OCI-LY1 (cell line): Measurements from ENCODE around the gene LBX2.
A peak's percentile ranks its signal among the peaks of the same experiment; 100 is the strongest.

ENCODE experiments used
- H2AFZ ChIP-seq: fragments of 200-600 bp; sonication (generic), shearing (Covaris generic); 2 replicates; pipeline ENCODE4 v1.6.0; 2014; ENCODE audit warnings: antibody characterized with exemption, mild to moderate bottlenecking, low read length
- H3F3A ChIP-seq: fragments of 200-600 bp; sonication (generic), shearing (Covaris generic); 2 replicates; pipeline ENCODE4 v1.6.0; 2014; ENCODE audit warnings: mild to moderate bottlenecking, antibody characterized with exemption, low read length, moderate library complexity; ENCODE audit not compliant: insufficient read depth
- H3K27ac ChIP-seq: fragments of 200-600 bp; sonication (generic); 2 replicates; pipeline ENCODE4 v1.5.1; 2014; ENCODE audit warnings: low read length, mixed run types, mild to moderate bottlenecking, low read depth; ENCODE audit not compliant: poor library complexity, severe bottlenecking
- H3K27me3 ChIP-seq: fragments of 200-600 bp; sonication (generic); 2 replicates; pipeline ENCODE4 v1.6.0; 2014; ENCODE audit warnings: antibody characterized with exemption, mild to moderate bottlenecking, low read length, moderate library complexity; ENCODE audit not compliant: insufficient read depth
- H3K36me3 ChIP-seq: fragments of 200-600 bp; sonication (generic); 2 replicates; pipeline ENCODE4 v1.6.1; 2014; ENCODE audit warnings: mild to moderate bottlenecking, antibody characterized with exemption, low read length, moderate library complexity, mixed read lengths; ENCODE audit not compliant: insufficient read depth
- H3K4me1 ChIP-seq: fragments of 200-600 bp; sonication (generic); 2 replicates; pipeline ENCODE4 v1.5.1; 2014; ENCODE audit warnings: mild to moderate bottlenecking, low read length, moderate library complexity; ENCODE audit not compliant: insufficient read depth, severe bottlenecking
- H3K4me2 ChIP-seq: fragments of 200-600 bp; sonication (generic), shearing (Covaris generic); 2 replicates; pipeline ENCODE4 v1.6.1; 2014; ENCODE audit warnings: low read length
- H3K4me3 ChIP-seq: fragments of 200-600 bp; sonication (generic); 2 replicates; pipeline ENCODE4 v1.5.1; 2014; ENCODE audit warnings: low read length, low read depth, mild to moderate bottlenecking, mixed read lengths; ENCODE audit not compliant: poor library complexity, severe bottlenecking
- H3K79me2 ChIP-seq: fragments of 200-600 bp; shearing (Covaris generic); 2 replicates; pipeline ENCODE4 v1.6.1; 2016; ENCODE audit warnings: mixed run types, low read length, mixed read lengths; ENCODE audit not compliant: insufficient read depth
- H3K9ac ChIP-seq: fragments of 200-600 bp; sonication (generic), shearing (Covaris generic); 2 replicates; pipeline ENCODE4 v1.6.1; 2014; ENCODE audit warnings: mild to moderate bottlenecking, low read length, mixed read lengths
- H3K9me2 ChIP-seq: fragments of 200-600 bp; sonication (generic), shearing (Covaris generic); 2 replicates; pipeline ENCODE4 v1.6.1; 2014; ENCODE audit warnings: low read depth, mild to moderate bottlenecking, low read length, mixed read lengths
- H3K9me3 ChIP-seq: fragments of 200-600 bp; shearing (Covaris generic); 2 replicates; pipeline ENCODE4 v1.6.1; 2014; ENCODE audit warnings: low read length, mixed read lengths
- H4K20me1 ChIP-seq: fragments of 200-600 bp; sonication (generic), shearing (Covaris generic); 2 replicates; pipeline ENCODE4 v1.6.0; 2016; ENCODE audit warnings: mild to moderate bottlenecking, low read length; ENCODE audit not compliant: insufficient read depth
- EZH2 ChIP-seq: fragments of 200-600 bp; sonication (generic), shearing (Covaris generic); IDR thresholded peaks from 2 replicates; pipeline ENCODE4 v1.8.0; 2017; ENCODE audit warnings: borderline replicate concordance, mixed run types, mild to moderate bottlenecking, antibody characterized with exemption, low read length, moderate library complexity, mixed read lengths
- TF ChIP-seq, protein P1 (sequence below): fragments of 200-600 bp; sonication (generic), shearing (Covaris generic); IDR thresholded peaks from 2 replicates; pipeline ENCODE4 v1.5.1; 2017; ENCODE audit warnings: mild to moderate bottlenecking, antibody characterized with exemption, low read length, moderate library complexity, mixed read lengths

Gene LBX2

DNA sequence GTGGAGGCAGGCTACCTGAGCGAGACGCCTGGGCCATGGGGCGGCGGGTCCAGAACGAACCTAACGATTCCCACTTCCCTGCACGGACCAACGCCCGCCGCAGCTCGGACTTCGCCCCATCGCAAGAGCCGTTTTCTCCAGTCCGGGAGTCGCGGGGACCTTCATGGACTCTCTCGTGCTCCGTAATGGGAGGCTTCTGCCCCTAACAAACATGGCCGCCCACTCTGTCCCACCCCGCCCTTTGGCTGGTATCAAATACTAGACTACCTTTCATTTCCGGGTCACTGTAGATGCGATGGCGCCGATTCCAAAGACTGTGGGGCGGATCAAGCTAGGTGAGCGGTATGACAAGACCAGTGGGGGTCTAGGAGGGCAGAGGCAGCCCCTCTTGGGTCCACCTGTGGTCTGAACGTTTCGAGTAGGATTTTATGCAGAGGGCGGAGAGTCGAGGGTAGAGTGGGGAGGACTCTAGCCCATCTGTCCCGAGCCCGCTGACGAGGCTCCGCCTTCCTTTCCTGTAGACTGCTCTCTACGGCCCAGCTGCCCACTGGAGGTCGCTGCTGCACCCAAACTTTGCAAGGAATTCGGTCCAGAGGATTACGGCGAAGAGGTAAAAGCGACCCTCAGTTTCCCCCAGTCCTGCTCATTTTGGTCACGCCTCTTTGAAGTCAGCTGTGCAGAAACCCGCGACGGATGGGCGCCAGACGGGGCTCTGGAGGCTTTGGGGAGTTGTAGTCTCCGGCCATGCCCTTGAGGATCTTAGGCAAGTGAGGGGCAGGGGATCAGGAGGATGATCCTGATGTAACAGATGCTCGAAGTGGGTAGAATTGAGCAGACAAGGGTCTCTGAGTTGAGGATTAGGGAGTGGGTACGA is 16.4 kb downstream of the LBX2 start, which contains the start of the genes CCDC142 and TTC31:
TSS of gene CCDC142 (minus strand) at position 198 of the 874 bp plus-strand sequence. CDS start at position 37, 161 bp downstream.
TSS of gene TTC31 (plus strand) at position 281 of the 874 bp plus-strand sequence. CDS start at position 296, 15 bp downstream.
- H3K9ac ChIP-seq, result peak within 1 kb of the TSS; percentile 91
- peak within 1 kb of the TSS; percentile 91 for H3K4me3 ChIP-seq
- peak within 1 kb of the TSS; percentile 50 for H2AFZ ChIP-seq
- H3F3A ChIP-seq, result no peaks in the 10 kb centered on the region; the same call in 1 of the 2 replicates
- peak within 1 kb of the TSS; percentile 98 for H3K4me2 ChIP-seq
- H3K9me2 ChIP-seq, result no peaks in the 10 kb centered on the region
- H3K27ac ChIP-seq, result peak within 1 kb of the TSS; percentile 85
- no peaks in the 10 kb centered on the region for H4K20me1 ChIP-seq
- 0 out of 2 replicates have a peak, but pooled peaks cover 6% of the 10 kb centered on the region for H3K79me2 ChIP-seq
- H3K4me1 ChIP-seq, result peaks cover 29% of the 10 kb centered on the region
- no peak for TF ChIP-seq EZH2
- TF ChIP-seq, protein P1, sequence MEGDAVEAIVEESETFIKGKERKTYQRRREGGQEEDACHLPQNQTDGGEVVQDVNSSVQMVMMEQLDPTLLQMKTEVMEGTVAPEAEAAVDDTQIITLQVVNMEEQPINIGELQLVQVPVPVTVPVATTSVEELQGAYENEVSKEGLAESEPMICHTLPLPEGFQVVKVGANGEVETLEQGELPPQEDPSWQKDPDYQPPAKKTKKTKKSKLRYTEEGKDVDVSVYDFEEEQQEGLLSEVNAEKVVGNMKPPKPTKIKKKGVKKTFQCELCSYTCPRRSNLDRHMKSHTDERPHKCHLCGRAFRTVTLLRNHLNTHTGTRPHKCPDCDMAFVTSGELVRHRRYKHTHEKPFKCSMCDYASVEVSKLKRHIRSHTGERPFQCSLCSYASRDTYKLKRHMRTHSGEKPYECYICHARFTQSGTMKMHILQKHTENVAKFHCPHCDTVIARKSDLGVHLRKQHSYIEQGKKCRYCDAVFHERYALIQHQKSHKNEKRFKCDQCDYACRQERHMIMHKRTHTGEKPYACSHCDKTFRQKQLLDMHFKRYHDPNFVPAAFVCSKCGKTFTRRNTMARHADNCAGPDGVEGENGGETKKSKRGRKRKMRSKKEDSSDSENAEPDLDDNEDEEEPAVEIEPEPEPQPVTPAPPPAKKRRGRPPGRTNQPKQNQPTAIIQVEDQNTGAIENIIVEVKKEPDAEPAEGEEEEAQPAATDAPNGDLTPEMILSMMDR, result peak; percentile 95
- peaks cover 22% of the 10 kb centered on the region; the same call in 1 of the 2 replicates for H3K36me3 ChIP-seq
- H3K27me3 ChIP-seq, result no peaks in the 10 kb centered on the region
- no peaks in the 10 kb centered on the region for H3K9me3 ChIP-seq

DNA sequence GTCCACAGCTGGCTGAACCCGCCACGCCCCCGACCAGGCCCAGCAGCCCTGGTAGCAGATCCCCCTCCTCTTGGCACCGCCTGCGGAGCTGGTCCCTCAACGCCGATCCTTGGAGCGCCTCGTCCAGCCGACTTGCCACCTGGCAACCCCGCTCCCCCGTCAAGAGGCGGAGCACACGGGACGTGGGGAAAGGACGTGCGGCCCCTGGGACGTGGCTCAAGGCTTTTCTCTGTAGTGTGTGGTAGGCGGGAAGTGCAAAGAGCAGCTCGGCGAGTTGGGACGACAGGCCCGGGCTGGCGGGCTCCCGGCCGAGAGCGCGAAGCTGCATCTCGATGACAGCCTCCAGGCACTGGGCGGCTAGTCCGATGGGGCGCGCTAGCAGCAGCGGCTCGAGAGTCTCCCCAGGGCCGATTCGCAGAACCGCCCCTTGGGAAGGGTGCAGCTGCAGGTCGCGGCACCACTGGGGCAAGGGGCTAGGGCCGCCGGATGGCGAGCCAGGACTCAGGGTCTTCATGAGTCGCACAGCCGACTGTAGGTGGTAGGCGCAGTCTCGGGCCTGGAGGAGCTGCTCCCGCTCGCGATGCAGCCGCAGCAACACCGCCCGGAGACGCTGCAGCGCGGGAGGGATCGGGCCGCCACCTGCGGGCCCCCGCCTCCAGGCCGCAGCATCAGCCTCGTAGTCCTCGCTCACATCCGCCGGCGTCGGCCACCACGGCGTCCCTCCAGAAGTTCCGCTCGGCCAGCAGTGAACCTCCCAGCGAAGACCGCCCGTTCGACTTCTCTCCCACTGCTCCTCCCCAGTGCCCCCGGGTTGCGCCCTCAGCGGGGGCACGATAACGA is 17.2 kb downstream of the LBX2 start:
- Histone ChIP-seq H3K4me3 (peak overlapping the region; percentile 91), H3K9me2 (no peaks in the 10 kb centered on the region), H3K36me3 (peaks cover 26% of the 10 kb centered on the region; the same call in 1 of the 2 replicates), H3K27ac (peak overlapping the region; percentile 85), H3F3A (no peaks in the 10 kb centered on the region; the same call in 1 of the 2 replicates), H3K9ac (peak overlapping the region; percentile 91), H3K27me3 (no peaks in the 10 kb centered on the region), H4K20me1 (no peaks in the 10 kb centered on the region), H3K4me2 (peak overlapping the region; percentile 98), H2AFZ (no peak overlapping the region), H3K79me2 (0 out of 2 replicates have a peak, but pooled peaks cover 6% of the 10 kb centered on the region), H3K9me3 (no peaks in the 10 kb centered on the region), H3K4me1 (peaks cover 29% of the 10 kb centered on the region)
- TF ChIP-seq, protein P1, result no peak
- TF ChIP-seq EZH2, result no peak

- Histone ChIP-seq H3K79me2 (0 out of 2 replicates have a peak, but pooled peaks cover 6% of the 10 kb centered on the region), H3F3A (no peaks in the 10 kb centered on the region; the same call in 1 of the 2 replicates), H4K20me1 (no peaks in the 10 kb centered on the region), H3K9me3 (no peaks in the 10 kb centered on the region), H3K4me1 (peaks cover 29% of the 10 kb centered on the region), H3K36me3 (peaks cover 26% of the 10 kb centered on the region; the same call in 1 of the 2 replicates), H3K27ac (no peak overlapping the region), H3K9ac (peak overlapping the region; percentile 91), H3K4me3 (peak overlapping the region; percentile 91), H3K4me2 (peak overlapping the region; percentile 98), H2AFZ (no peak overlapping the region), H3K27me3 (no peaks in the 10 kb centered on the region), H3K9me2 (no peaks in the 10 kb centered on the region)
- TF ChIP-seq, protein P1, result no peak
- no peak for TF ChIP-seq EZH2
Measured at GRCh38 chr2:74481431-74481830, 18.0 kb downstream of the LBX2 start.
